Stimulated activated CD4-positive, alpha-beta T cell treated with anti-CD3 and anti-CD28 coated beads, Interleukin-2, amount 100 ng/mL, for 4 hours (primary cell): ENCODE data around the gene BFSP1.

ENCODE experiments used
- DNase-seq: peaks from one replicate; pipeline ENCODE4 v3.0.0-alpha.2; 2020; ENCODE audit warnings: low read depth

The BFSP1 gene

GRCh38 chr20:17520583-17520982 is 10.6 kb downstream of the BFSP1 start:
- no peak for DNase-seq

GRCh38 chr20:17519606-17520285 is 11.4 kb downstream of the BFSP1 start:
- no peak for DNase-seq

- no peak for DNase-seq
Measured at GRCh38 chr20:17518339-17519052, 12.7 kb downstream of the BFSP1 start.

DNA sequence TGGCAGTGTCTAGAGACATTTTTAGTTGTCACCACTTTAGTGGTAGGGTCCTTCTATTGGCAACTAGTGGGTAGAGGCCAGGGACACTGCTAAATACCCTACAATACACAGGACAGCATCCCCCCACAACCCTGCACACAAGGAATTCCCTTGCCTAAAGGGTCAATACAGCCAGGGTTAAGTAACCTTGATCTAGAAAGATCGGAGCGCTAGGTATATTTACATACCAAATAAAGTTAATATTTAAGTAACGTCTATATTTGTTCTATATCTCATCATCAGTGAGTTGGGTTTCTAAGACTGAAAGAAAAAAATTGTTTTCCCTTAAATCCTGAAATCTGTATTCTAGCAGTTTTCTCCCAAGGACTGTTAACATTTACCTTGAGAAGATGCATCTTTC is 16.1 kb downstream of the BFSP1 start:
- no peak for DNase-seq

DNA sequence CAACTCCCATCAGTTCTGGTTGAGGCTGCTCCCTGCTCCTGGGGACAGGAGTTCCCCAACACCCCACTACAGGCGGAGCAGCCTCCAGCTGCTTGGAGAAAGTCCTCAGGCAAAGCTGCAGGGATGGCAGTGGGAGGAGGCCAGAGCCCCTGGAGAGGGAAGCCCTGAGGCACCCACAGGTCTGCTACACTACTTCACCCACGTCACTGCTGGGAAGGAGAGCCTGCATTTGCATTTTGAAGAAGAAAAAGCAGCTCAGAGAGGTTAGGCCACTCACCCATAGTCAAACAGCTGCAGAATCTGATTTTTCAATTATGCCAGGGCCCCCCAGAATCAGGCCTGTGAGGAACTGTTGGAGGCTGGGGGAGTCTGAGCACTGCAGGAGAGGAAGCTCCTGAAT is 17.2 kb downstream of the BFSP1 start:
- no peak for DNase-seq

- DNase-seq, result no peak
Measured at GRCh38 chr20:17511401-17511800, 19.8 kb downstream of the BFSP1 start.

DNA sequence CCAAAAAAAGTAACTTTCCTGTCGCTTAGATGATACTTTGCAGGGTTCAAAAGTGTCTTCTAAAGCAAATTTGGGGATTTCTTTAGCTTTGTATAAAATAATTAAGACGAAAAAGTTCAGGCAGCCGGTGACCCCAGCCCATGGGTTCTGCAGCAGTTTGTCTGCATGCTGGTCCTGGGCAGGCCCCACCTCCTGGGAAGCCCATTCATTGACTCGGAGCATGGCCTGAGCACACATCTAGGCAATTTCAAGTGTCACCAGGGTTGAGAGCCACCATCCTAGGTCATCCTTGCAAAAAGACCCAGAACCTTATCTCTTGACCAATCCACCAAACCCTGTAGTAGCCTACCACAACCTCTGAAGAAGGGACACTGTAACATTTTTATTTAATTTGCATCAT is 20.6 kb downstream of the BFSP1 start:
- DNase-seq, result no peak

GRCh38 chr20:17508756-17509155 is 22.4 kb downstream of the BFSP1 start:
- no peak for DNase-seq

- DNase-seq, result no peak
Measured at GRCh38 chr20:17507531-17507930, 23.6 kb downstream of the BFSP1 start.

DNA sequence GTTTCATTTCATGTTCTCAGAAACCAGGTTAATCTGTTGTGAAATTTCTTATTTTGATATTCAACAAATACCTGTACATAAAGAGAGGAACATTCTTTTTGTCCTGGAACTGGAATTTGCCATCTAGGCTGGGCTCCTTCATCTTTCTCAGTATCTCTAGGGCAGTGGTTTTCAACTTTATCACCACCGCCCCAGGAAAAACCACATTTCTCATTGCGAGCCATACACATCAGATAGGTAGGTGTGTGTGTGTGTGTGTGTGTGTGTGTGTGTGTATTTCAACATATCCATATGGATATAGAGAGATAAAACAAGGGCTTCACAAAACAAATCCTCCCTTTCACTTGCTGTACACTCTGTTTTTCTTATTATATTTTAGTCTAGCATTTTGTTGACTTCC is 24.1 kb downstream of the BFSP1 start:
- DNase-seq, result no peak

GRCh38 chr20:17505636-17506517 is 25.3 kb downstream of the BFSP1 start:
- peak; percentile 58 for DNase-seq

DNA sequence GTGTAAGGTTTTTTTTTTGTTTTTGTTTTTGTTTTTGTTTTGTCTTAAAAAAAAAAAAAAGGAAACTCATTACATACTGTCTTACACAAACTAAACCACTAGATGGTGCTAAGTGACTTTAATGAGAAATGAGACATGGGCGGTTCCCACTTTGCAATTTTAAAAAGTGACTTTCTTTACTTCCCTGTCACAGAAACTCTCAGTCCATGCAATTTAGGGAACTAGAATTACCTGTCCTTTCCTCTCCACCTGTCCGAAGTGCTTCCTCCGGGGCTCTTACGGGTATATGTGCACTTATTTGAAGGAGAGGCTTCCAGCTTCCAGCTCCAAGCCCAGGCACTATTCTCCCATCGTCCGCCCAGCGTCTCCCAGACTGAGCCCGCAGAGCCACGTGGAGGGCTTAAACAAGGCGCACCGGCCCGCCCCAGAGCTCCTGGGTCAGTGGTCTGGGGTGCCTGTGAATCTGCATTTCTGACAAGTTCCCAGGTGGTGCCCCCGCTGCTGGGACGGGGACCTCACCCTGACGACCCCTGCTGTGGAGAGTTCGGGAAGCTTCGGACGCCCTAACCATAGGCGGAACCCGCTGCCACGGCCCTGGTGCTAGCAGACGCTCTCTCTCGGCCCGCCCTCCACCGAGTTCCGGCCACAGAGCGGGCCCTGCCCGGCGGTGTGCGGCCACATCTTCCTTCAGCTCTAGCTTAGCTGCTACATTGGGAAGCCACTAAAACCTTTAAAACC is 26.1 kb downstream of the BFSP1 start:
- DNase-seq, result peak; percentile 6

DNA sequence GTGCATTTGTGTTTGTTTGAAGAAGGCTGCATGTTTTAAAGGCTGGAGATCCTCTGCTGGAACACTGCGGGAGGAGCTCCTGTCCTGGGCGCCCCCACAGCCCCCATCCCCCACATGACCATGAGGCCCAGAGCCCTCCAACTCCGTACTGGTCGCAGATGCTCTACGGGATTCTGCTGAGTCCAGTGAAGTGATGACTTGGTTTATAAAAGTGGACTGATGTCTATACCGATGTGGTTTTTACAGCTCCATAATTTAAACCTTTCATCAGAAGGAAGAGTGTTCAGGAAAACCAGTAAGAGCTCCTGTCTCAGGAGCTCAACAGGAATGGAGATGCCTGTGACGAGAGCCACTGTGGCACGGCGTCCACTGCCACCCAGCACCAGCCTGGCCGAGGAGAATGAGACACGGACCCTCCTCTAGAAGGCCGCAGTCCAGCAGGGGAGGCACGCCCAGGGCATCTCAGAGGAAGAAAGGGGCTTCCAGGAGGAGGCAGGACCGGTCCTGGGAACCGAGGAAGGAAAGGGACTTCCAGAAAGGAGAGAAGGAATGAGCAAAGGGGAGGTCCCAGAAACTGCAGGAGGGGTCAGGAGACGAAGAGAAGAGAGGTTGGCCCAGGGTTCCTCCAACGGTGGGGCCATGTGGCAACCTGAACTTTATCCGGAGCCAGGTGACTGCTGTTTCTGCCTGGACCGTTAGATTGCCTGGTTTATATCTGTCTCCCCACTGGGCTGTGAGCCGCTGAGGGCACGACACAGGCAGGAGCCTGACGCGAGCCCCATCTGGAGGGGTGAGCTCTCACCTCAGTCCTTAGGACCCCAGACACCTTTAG is 26.9 kb downstream of the BFSP1 start:
- no peak for DNase-seq

DNA sequence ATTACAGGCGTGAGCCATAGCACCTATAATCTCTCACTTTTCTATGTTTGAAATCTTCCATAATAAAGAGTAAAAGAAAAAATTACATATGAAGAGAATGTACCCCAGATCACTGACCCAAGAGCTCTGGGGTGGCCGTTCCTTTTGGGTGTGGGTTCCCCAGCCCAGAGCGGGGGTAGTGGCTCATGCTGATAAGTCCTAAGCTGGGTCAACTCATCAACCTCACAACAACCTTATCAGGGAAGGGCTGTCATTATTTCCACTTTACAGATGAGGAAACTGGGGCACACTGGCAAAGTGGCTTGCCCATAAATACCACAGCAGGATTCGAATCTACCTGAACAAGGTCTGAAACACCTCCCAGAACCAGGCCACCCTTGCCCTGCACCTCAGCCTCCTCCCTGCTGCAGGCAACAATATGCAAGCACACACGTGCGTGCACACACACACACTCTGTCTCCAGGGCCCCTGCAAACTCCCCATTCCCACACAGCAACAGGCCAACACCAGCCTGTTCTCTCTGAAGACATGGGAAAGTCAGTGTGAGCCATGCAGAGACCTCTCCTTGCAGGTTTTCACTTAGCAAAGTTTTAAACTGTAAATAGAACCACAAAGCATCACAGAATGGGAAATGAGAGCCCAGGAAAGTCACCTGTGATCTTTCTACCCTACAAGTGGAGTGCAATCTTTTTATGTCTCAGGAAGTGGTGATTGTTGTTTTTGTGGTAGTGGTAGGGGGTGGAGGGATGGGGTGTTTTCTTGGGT is 27.7 kb downstream of the BFSP1 start:
- DNase-seq, result no peak

DNA sequence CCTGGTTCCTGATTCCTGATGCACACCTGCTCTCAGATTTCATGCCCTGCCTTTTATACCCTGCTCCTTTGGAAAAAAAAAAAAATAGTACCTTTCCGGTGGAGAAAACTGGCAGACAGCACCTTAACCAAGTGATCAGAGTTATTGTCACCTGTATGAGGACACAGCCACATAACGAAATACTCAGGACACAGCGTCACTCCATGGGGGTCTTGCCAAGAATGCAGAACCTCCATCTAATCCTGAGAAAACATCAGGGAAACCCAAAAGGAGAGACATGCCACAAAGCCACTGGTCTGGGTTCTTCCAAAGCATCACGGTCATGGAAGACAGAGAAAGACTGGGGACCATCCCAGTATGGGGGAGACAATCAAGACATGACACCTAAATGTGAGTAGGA is 29.1 kb downstream of the BFSP1 start:
- DNase-seq, result no peak

GRCh38 chr20:17501701-17502100 is 29.5 kb downstream of the BFSP1 start:
- no peak for DNase-seq

DNA sequence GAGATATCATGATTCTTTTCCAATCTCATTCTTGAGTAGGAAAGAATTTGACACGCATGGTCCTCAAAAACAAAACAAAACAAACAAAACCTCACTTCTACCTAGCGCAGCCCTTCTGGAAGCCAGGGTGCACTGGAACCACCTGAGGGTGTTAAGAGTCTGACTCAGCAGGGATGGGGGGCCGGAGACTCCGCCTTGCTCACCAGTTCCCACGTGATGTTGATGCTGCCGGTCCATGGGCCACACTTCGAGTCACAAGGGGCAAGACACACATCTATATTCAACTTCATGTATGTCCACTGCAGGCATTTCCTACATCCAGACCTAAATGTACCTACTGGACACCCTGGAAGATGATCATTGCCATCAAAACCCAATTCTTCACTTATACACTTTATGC is 30.4 kb downstream of the BFSP1 start:
- DNase-seq, result no peak

DNA sequence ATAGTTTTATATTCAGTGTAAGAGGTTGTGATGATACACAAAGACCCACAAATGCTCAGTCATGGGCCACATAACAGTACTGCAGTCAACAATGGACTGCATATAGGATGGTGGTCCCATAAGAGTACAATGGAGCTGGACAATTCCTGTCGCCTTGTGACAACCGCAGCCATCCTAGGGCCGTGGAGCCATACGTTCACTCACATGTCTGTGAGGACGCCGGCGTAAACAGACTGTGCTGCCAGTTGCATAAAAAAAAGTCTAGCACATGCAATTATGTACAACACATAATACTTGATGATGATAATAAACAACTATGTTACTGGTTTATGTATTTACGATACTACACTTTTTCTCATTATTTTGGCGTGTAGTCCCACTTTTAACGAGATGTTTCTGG is 30.9 kb downstream of the BFSP1 start:
- DNase-seq, result no peak

- no peak for DNase-seq
Measured at GRCh38 chr20:17499041-17499440, 32.1 kb downstream of the BFSP1 start.

- DNase-seq, result no peak
Measured at GRCh38 chr20:17498641-17499040, 32.5 kb downstream of the BFSP1 start.
